Measurements from ENCODE around the gene CAMTA1.

The CAMTA1 gene

GRCh38 chr1:7572654-7573152 is 787.4 kb downstream of the CAMTA1 start:
- no peak for DNase-seq

GRCh38 chr1:7573481-7573880 is 788.2 kb downstream of the CAMTA1 start:
- DNase-seq, result no peak

GRCh38 chr1:7574121-7575040 is 789.1 kb downstream of the CAMTA1 start:
- DNase-seq, result no peak

GRCh38 chr1:7575041-7575400 is 789.8 kb downstream of the CAMTA1 start:
- no peak for DNase-seq

- no peak for DNase-seq
These were observed 791.8 kb downstream of the CAMTA1 start for GRCh38 chr1:7576946-7577657.

- no peak for DNase-seq
These were observed 793.0 kb downstream of the CAMTA1 start for GRCh38 chr1:7578206-7578605.

GRCh38 chr1:7579016-7579415 is 793.8 kb downstream of the CAMTA1 start:
- DNase-seq, result no peak

- DNase-seq, result no peak
These were observed 794.9 kb downstream of the CAMTA1 start for GRCh38 chr1:7579831-7580804.

- no peak for DNase-seq
These were observed 795.9 kb downstream of the CAMTA1 start for GRCh38 chr1:7580923-7581753.

GRCh38 chr1:7581754-7582459 is 796.7 kb downstream of the CAMTA1 start:
- no peak for DNase-seq

- no peak for DNase-seq
These were observed 797.3 kb downstream of the CAMTA1 start for GRCh38 chr1:7582460-7582972.

GRCh38 chr1:7583291-7584096 is 798.2 kb downstream of the CAMTA1 start:
- no peak for DNase-seq

GRCh38 chr1:7584157-7584556 is 798.9 kb downstream of the CAMTA1 start:
- DNase-seq, result no peak

- no peak for DNase-seq
These were observed 799.4 kb downstream of the CAMTA1 start for GRCh38 chr1:7584643-7585042.

- no peak for DNase-seq
These were observed 800.1 kb downstream of the CAMTA1 start for GRCh38 chr1:7585216-7585907.

- no peak for DNase-seq
These were observed 801.0 kb downstream of the CAMTA1 start for GRCh38 chr1:7586031-7586941.

- no peak for DNase-seq
These were observed 802.0 kb downstream of the CAMTA1 start for GRCh38 chr1:7587108-7587772.
